ENCODE measurements around the gene NSG1. TPM values are rescaled to one million over a fixed set of nuclear protein-coding genes. Genes with fewer than 3 reads are reported as not detected.

Gene NSG1
- total RNA-seq, 2 experiments from 2014 or later = 5.6 to 6.6 TPM

DNA sequence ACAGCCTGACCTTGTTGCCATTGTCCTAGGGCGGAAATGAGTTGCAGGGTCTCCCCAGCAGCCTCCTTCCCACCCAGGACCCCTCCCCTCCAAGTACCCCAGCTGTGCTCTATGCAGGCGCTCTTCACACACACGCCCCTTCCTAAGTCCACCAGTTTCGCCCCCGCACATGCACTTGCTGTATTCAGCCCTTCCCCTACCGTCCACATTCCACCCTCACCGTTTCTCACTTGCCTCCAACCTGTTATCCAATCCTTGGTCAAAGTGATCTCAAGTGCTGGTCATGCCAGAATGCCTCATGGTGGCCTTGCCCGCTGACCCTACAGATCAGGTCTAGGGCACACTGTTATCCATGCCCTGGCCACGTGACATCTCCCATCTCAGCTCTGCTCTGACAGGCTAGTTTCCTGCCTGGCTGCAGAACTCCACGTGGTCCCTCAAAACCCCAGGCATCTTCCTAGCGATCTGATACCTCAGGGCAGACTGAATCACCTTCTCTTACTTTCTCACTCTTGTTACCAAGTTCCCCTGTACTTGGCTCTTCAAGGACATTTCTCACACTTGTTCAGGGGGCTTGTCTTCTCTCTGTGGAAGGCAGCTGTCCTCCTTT is 39.7 kb downstream of the NSG1 start:
- intact Hi-C loops (cut with micrococcal nuclease) = no loop called here
- ChIA-PET CTCF (no interaction called here), POLR2A (interaction anchor here (1.1 to 1.3 kb wide), 2 partner anchors 19 to 179 kb away, joined by 3 read pairs; partner anchors contain the start of gene TMEM128)
- Mint-ChIP-seq H3K36me3 (ENCODE audit: low read depth) (no peaks in the 10 kb centered on the region), H3K27me3 (no peaks in the 10 kb centered on the region), H3K4me1 (ENCODE audit: low read depth) (peaks cover 7% of the 10 kb centered on the region), H3K27ac (no peak overlapping the region), H3K4me3 (no peak overlapping the region), H3K9me3 (no peaks in the 10 kb centered on the region)
- DNase-seq (no peak), ATAC-seq (no peak)
- TF ChIP-seq, protein P1, sequence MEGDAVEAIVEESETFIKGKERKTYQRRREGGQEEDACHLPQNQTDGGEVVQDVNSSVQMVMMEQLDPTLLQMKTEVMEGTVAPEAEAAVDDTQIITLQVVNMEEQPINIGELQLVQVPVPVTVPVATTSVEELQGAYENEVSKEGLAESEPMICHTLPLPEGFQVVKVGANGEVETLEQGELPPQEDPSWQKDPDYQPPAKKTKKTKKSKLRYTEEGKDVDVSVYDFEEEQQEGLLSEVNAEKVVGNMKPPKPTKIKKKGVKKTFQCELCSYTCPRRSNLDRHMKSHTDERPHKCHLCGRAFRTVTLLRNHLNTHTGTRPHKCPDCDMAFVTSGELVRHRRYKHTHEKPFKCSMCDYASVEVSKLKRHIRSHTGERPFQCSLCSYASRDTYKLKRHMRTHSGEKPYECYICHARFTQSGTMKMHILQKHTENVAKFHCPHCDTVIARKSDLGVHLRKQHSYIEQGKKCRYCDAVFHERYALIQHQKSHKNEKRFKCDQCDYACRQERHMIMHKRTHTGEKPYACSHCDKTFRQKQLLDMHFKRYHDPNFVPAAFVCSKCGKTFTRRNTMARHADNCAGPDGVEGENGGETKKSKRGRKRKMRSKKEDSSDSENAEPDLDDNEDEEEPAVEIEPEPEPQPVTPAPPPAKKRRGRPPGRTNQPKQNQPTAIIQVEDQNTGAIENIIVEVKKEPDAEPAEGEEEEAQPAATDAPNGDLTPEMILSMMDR (IDR thresholded peaks at IDR 0.05) = no peak

DNA sequence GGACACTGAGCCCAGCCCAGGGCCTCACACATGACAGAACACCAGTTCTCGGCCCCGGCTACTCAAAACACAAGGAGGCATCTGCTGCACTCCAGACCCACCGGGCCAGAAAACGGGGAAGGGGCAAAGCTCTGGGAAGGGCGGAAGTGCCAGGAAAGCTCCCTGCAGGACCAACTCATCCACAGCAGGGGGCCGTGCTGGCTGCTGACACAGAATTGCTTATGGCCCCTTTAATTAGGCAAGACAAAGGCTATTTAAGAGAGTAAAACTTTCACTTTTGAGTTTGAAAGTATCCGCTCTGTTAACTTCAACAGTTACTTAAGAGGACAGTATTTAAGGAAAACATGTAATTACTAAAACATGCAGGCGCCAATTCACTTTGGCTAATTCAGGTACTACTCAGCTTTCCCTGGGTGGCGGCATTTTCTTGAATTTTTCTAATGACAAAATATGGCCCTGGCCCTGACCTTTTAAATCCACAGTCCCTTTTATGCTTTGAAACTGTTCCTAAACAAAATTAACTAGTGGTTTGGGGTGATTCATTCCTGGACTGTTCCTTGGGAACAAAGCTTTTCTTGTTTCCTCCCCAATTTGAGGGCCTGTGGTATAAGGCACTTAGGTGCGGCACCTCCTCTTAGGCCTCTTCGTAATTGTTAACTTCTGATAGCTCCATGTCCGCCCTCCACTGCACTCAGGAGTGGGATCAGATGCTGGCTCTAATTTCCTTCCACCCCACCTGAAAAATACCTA is 40.4 kb downstream of the NSG1 start:
- no peaks in the 10 kb centered on the region for H3K9me3 Mint-ChIP-seq
- ChIA-PET CTCF (no interaction called here), POLR2A (interaction anchor here (1.1 to 1.3 kb wide), 2 partner anchors 20 to 179 kb away, joined by 3 read pairs; partner anchors contain the start of gene TMEM128)
- DNase-seq (no peak), ATAC-seq (no peak)
- no peaks in the 10 kb centered on the region for H3K27me3 Mint-ChIP-seq
- no peak overlapping the region for H3K4me3 Mint-ChIP-seq
- TF ChIP-seq, protein P1 (IDR thresholded peaks at IDR 0.05) = no peak
- intact Hi-C loops (cut with micrococcal nuclease) = no loop called here
- H3K36me3 Mint-ChIP-seq (ENCODE audit: low read depth) = no peaks in the 10 kb centered on the region
- peaks cover 7% of the 10 kb centered on the region for H3K4me1 Mint-ChIP-seq (ENCODE audit: low read depth)
- H3K27ac Mint-ChIP-seq = no peak overlapping the region

DNA sequence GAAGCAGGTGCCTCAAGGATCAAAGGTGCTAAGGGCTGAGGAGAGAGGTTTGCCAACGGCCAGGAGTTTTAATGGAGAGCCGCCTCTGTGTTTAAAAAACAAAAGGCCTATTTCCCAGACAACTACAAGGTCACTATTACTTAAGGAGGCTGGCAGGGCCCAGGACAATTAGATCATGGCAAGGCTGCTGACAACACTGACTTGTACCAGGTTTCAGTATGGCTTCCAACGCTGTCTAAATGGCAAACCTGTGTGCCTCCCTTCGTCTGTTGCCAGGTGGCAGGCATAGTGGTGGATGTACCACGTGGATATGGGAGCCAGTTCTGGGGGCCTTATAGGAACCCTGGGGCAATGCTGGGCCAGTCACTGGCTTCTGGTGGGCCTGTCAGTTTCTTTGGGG is 41.0 kb downstream of the NSG1 start:
- ChIA-PET CTCF (no interaction called here), POLR2A (no interaction called here)
- DNase-seq (no peak), ATAC-seq (no peak)
- no peak overlapping the region for H3K4me3 Mint-ChIP-seq
- peaks cover 7% of the 10 kb centered on the region for H3K4me1 Mint-ChIP-seq (ENCODE audit: low read depth)
- no peaks in the 10 kb centered on the region for H3K9me3 Mint-ChIP-seq
- H3K36me3 Mint-ChIP-seq (ENCODE audit: low read depth) = no peaks in the 10 kb centered on the region
- H3K27ac Mint-ChIP-seq = no peak overlapping the region
- H3K27me3 Mint-ChIP-seq = no peaks in the 10 kb centered on the region
- TF ChIP-seq, protein P1 (IDR thresholded peaks at IDR 0.05) = no peak
- intact Hi-C loops (cut with micrococcal nuclease) = no loop called here

DNA sequence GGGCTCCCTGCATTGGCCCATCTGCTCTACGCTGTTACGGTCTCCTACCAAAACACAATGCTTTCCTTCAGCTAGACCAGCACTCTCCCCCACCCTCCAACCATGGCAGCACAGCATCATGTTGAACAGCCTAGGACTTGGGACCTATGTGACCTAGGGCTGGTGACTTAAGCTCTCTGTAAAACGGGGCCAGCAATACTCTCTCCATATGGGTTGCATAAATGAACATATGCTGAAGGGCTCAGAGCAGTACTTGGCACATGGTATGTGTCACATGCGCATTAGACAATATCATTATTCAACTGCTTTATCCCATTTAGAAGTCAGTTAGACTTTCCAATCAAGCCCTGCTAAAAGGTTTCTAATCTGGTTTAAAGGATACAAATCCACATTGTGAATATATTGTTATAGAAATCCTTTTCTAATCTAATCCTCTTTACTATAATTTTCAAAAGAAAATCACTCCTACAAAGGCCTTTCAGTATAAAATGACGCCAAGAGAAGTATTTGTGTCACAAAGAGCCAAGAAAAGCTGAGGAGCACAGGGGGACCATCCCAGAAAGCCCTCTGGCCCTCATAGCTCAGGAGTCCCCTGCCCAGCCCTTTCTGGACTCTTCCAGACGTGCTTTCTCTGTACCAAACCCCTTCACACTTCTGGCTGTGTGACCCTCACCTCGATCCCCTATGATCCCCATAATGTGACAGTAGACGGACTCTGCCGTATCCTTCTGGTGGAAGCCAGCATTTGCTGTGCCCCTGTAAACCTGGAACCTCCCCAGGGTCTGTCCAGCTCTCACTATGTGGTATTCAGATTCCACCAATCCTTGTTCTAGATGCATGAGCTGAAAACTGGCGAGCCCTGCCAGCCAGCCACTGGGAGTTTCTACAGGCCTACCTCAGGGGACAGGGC is 42.3 kb downstream of the NSG1 start:
- DNase-seq (no peak), ATAC-seq (no peak)
- Mint-ChIP-seq H3K4me1 (ENCODE audit: low read depth) (peaks cover 7% of the 10 kb centered on the region), H3K9me3 (no peaks in the 10 kb centered on the region), H3K27me3 (no peaks in the 10 kb centered on the region), H3K4me3 (no peak overlapping the region), H3K36me3 (ENCODE audit: low read depth) (no peaks in the 10 kb centered on the region), H3K27ac (no peak overlapping the region)
- TF ChIP-seq, protein P1 (IDR thresholded peaks at IDR 0.05) = no peak
- intact Hi-C loops (cut with micrococcal nuclease) = no loop called here
- CTCF ChIA-PET = interaction anchor here (3.2 to 3.4 kb wide), 2 partner anchors 11 to 169 kb away, joined by 16 to 19 read pairs; no protein-coding TSS in a partner anchor
- POLR2A ChIA-PET = no interaction called here

Data from activated CD8-positive, alpha-beta T cell treated with anti-CD3 and anti-CD28 coated beads for 36 hours (primary cell).